H9 (cell line): ENCODE results near the gene GALNT10. TPM values are rescaled to one million over a fixed set of nuclear protein-coding genes. Genes with fewer than 3 reads are reported as not detected.

ENCODE experiments used
- DNase-seq: peaks from one replicate; pipeline ENCODE4 v3.0.0-alpha.2; 2017
- H2AFZ ChIP-seq: one replicate; pipeline ENCODE4 v1.6.1; 2013; ENCODE audit warnings: mild to moderate bottlenecking, low read length, control low read depth, moderate library complexity
- H2AK5ac ChIP-seq: 2 replicates; pipeline ENCODE4 v1.6.1; 2013; ENCODE audit warnings: low read length, control low read depth, mixed read lengths; ENCODE audit not compliant: insufficient read length
- H2BK120ac ChIP-seq: one replicate; pipeline ENCODE4 v1.6.1; 2013; ENCODE audit warnings: low read depth, mild to moderate bottlenecking, low read length, control low read depth, inconsistent platforms; ENCODE audit not compliant: poor library complexity, severe bottlenecking
- H2BK12ac ChIP-seq: 2 replicates; pipeline ENCODE4 v1.6.1; 2013; ENCODE audit warnings: low read length, control low read depth, mixed read lengths, low read depth; ENCODE audit not compliant: insufficient read length
- H2BK15ac ChIP-seq: 2 replicates; pipeline ENCODE4 v1.6.1; 2013; ENCODE audit warnings: low read depth, low read length, control low read depth
- H2BK20ac ChIP-seq: one replicate; pipeline ENCODE4 v1.6.1; 2013; ENCODE audit warnings: low read depth, mild to moderate bottlenecking, low read length, control low read depth, inconsistent platforms; ENCODE audit not compliant: poor library complexity, severe bottlenecking
- H2BK5ac ChIP-seq: 2 replicates; pipeline ENCODE4 v1.6.1; 2013; ENCODE audit warnings: low read length, control low read depth, mixed read lengths; ENCODE audit not compliant: insufficient read length
- H3K14ac ChIP-seq: 2 replicates; pipeline ENCODE4 v1.6.1; 2013; ENCODE audit warnings: low read length, control low read depth; ENCODE audit not compliant: insufficient read depth
- H3K18ac ChIP-seq: 2 replicates; pipeline ENCODE4 v1.6.1; 2013; ENCODE audit warnings: low read depth, mild to moderate bottlenecking, mixed read lengths, low read length, control low read depth; ENCODE audit not compliant: insufficient read length
- H3K23ac ChIP-seq: 2 replicates; pipeline ENCODE4 v1.6.1; 2013; ENCODE audit warnings: low read length, control low read depth, mixed read lengths, low read depth; ENCODE audit not compliant: insufficient read length
- H3K23me2 ChIP-seq: 2 replicates; pipeline ENCODE4 v1.6.1; 2013; ENCODE audit warnings: low read depth, mild to moderate bottlenecking, mixed read lengths, low read length, control low read depth; ENCODE audit not compliant: insufficient read length, poor library complexity, severe bottlenecking
- H3K27ac ChIP-seq: 2 replicates; pipeline ENCODE4 v1.5.1; 2013; ENCODE audit warnings: low read length, control low read depth, mixed read lengths, low read depth; ENCODE audit not compliant: insufficient read length
- H3K27me3 ChIP-seq: 2 replicates; pipeline ENCODE4 v1.6.1; 2013; ENCODE audit warnings: low read length, control low read depth, inconsistent platforms; ENCODE audit not compliant: insufficient read depth
- H3K4ac ChIP-seq: 2 replicates; pipeline ENCODE4 v1.6.1; 2013; ENCODE audit warnings: low read depth, mild to moderate bottlenecking, control low read depth, inconsistent platforms, low read length, moderate library complexity
- H3K4me1 ChIP-seq: 2 replicates; pipeline ENCODE4 v1.6.1; 2013; ENCODE audit warnings: low read length, control low read depth, inconsistent platforms; ENCODE audit not compliant: insufficient read depth
- H3K4me2 ChIP-seq: 2 replicates; pipeline ENCODE4 v1.6.1; 2013; ENCODE audit warnings: low read length, control low read depth, mixed read lengths; ENCODE audit not compliant: insufficient read length, insufficient read depth
- H3K56ac ChIP-seq: 2 replicates; pipeline ENCODE4 v1.6.1; 2013; ENCODE audit warnings: low read depth, mild to moderate bottlenecking, mixed read lengths, low read length, control low read depth; ENCODE audit not compliant: insufficient read length
- H3K79me1 ChIP-seq: 2 replicates; pipeline ENCODE4 v1.6.1; 2013; ENCODE audit warnings: low read depth, mild to moderate bottlenecking, moderate library complexity, low read length, control low read depth, inconsistent platforms; ENCODE audit not compliant: insufficient read depth, poor library complexity, severe bottlenecking
- H3K79me2 ChIP-seq: 2 replicates; pipeline ENCODE4 v1.6.1; 2013; ENCODE audit warnings: low read length, control low read depth, inconsistent platforms; ENCODE audit not compliant: insufficient read depth
- H3K9ac ChIP-seq: 2 replicates; pipeline ENCODE4 v1.6.1; 2013; ENCODE audit warnings: low read length, control low read depth, mixed read lengths; ENCODE audit not compliant: insufficient read length; ENCODE audit errors: extremely low read depth
- H3K9me3 ChIP-seq: one replicate; pipeline ENCODE4 v1.6.1; 2013; ENCODE audit warnings: low read depth, low read length, inconsistent platforms; ENCODE audit not compliant: control insufficient read depth
- H3T11ph ChIP-seq: one replicate; pipeline ENCODE4 v1.6.1; 2013; ENCODE audit warnings: mild to moderate bottlenecking, low read length, control low read depth, inconsistent platforms
- H4K20me1 ChIP-seq: one replicate; pipeline ENCODE4 v1.6.1; 2013; ENCODE audit not compliant: control insufficient read depth, insufficient read length, insufficient read depth
- H4K5ac ChIP-seq: 2 replicates; pipeline ENCODE4 v1.6.1; 2013; ENCODE audit warnings: low read depth, mild to moderate bottlenecking, mixed read lengths, low read length, control low read depth; ENCODE audit not compliant: insufficient read length
- H4K8ac ChIP-seq: replicated peaks from 2 replicates; pipeline ENCODE4 v1.6.1; 2013; ENCODE audit warnings: low read length, control low read depth, mixed read lengths, low read depth; ENCODE audit not compliant: insufficient read length
- H4K91ac ChIP-seq: 2 replicates; pipeline ENCODE4 v1.6.1; 2013; ENCODE audit warnings: low read depth, mild to moderate bottlenecking, moderate library complexity, mixed read lengths, low read length, control low read depth; ENCODE audit not compliant: insufficient read length
- H3K27ac Mint-ChIP-seq, 3 experiments: 2 replicates in 2 of 3; 3 replicates in 1 of 3; pipeline ENCODE4 v1.8.0; 2020 to 2021; ENCODE audit warnings: mixed read lengths in 3 of 3, mild to moderate bottlenecking in 1 of 3, moderate library complexity in 1 of 3
- H3K27me3 Mint-ChIP-seq: 2 replicates; pipeline ENCODE4 v1.8.0; 2021; ENCODE audit warnings: low read depth, mild to moderate bottlenecking, moderate library complexity, mixed read lengths
- H3K36me3 Mint-ChIP-seq, 3 experiments: 2 replicates in 2 of 3; 3 replicates in 1 of 3; pipeline ENCODE4 v1.8.0; 2020 to 2021; ENCODE audit warnings: low read depth in 3 of 3, mixed read lengths in 3 of 3; ENCODE audit not compliant: insufficient read depth in 1 of 3
- H3K4me1 Mint-ChIP-seq, 2 experiments: 2 replicates each; pipeline ENCODE4 v1.8.0; 2020; ENCODE audit warnings: mixed read lengths in 2 of 2
- H3K4me3 Mint-ChIP-seq, 2 experiments: 2 replicates in 1 of 2; 3 replicates in 1 of 2; pipeline ENCODE4 v1.8.0; 2020 to 2021; ENCODE audit warnings: mild to moderate bottlenecking in 2 of 2, mixed read lengths in 2 of 2, moderate library complexity in 1 of 2
- H3K9me3 Mint-ChIP-seq, 2 experiments: 2 replicates in 1 of 2; 3 replicates in 1 of 2; pipeline ENCODE4 v1.8.0; 2020; ENCODE audit warnings: mild to moderate bottlenecking in 2 of 2, mixed read lengths in 2 of 2, moderate library complexity in 1 of 2
- WGBS: extraction: QIAGEN DNeasy Blood & Tissue Kit; methylation state at CpG from one replicate; pipeline ENCODE4 v1.1.7; 2013; ENCODE audit warnings: missing lambda C conversion rate, low lambda C conversion rate, mixed read lengths; ENCODE audit not compliant: insufficient read length; ENCODE audit errors: extremely low coverage; 5-methylcytosine and 5-hydroxymethylcytosine counted together
- total RNA-seq: library from RNA; stranded (reverse); gene quantifications from 2 replicates; pipeline ENCODE4 v1.2.1, GENCODE V29; 2021
- TF ChIP-seq, protein P1 (sequence below): fragments of 200-600 bp; sonication (generic); conservative IDR thresholded peaks from 3 replicates; pipeline ENCODE4 v1.8.0; 2021; ENCODE audit warnings: antibody characterized with exemption, mild to moderate bottlenecking

The GALNT10 gene
- total RNA-seq, 1 experiment from 2014 or later: 15.4 TPM

DNA sequence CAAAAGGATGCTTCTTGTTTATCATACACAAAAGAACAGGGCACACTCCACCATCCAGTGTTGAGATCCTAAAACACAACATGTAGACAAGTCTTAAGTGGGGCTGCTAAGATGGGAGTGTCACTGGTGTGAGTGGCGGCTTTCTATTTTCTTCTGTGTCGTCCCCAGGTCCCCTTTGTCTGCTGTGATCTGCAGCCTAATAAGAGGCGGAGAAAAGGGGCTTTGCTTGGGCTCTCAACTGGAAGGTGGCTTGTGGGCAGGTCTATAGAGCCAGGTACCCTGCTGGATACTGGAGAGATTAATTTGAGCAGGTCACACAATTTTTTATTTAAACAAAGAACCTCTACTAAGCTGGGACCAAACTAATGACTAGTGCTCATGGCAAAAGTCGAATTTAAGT, 129.2 kb downstream of the GALNT10 start:
- no peak overlapping the region for H2BK15ac ChIP-seq
- H2AFZ ChIP-seq: no peak overlapping the region
- no peaks in the 10 kb centered on the region for H3K23me2 ChIP-seq
- no peak overlapping the region for H3K56ac ChIP-seq
- no peak overlapping the region for H3K23ac ChIP-seq
- TF ChIP-seq, protein P1, sequence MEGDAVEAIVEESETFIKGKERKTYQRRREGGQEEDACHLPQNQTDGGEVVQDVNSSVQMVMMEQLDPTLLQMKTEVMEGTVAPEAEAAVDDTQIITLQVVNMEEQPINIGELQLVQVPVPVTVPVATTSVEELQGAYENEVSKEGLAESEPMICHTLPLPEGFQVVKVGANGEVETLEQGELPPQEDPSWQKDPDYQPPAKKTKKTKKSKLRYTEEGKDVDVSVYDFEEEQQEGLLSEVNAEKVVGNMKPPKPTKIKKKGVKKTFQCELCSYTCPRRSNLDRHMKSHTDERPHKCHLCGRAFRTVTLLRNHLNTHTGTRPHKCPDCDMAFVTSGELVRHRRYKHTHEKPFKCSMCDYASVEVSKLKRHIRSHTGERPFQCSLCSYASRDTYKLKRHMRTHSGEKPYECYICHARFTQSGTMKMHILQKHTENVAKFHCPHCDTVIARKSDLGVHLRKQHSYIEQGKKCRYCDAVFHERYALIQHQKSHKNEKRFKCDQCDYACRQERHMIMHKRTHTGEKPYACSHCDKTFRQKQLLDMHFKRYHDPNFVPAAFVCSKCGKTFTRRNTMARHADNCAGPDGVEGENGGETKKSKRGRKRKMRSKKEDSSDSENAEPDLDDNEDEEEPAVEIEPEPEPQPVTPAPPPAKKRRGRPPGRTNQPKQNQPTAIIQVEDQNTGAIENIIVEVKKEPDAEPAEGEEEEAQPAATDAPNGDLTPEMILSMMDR: no peak
- Mint-ChIP-seq H3K27me3 (no peaks in the 10 kb centered on the region; the same call in 1 of the 2 replicates), H3K4me1 (peaks cover 0 to 13% of the 10 kb centered on the region in 2 experiments; a peak in 2 of 4 replicates), H3K4me3 (no peak overlapping the region), H3K27ac (no peak overlapping the region), H3K9me3 (no peaks in the 10 kb centered on the region), H3K36me3 (peaks cover 0 to 2% (median 0%) of the 10 kb centered on the region in 3 experiments; a peak in 2 of 7 replicates)
- H4K5ac ChIP-seq: no peak overlapping the region
- H3K14ac ChIP-seq: no peak overlapping the region
- WGBS: 100% methylated on average over 1 of the region's 4 CpGs
- no peak overlapping the region for H3K18ac ChIP-seq
- H3K27me3 ChIP-seq: no peaks in the 10 kb centered on the region
- H2BK5ac ChIP-seq: no peak overlapping the region
- no peak overlapping the region for H2BK120ac ChIP-seq
- H4K8ac ChIP-seq: no peak overlapping the region
- no peaks in the 10 kb centered on the region for H3K9me3 ChIP-seq
- no peaks in the 10 kb centered on the region for H4K20me1 ChIP-seq
- H3T11ph ChIP-seq: no peak overlapping the region
- H3K79me1 ChIP-seq: no peaks in the 10 kb centered on the region
- H3K79me2 ChIP-seq: no peaks in the 10 kb centered on the region
- H3K27ac ChIP-seq: no peak overlapping the region
- H2BK20ac ChIP-seq: no peak overlapping the region
- H3K4me2 ChIP-seq: no peak overlapping the region
- DNase-seq: no peak
- no peaks in the 10 kb centered on the region for H3K4me1 ChIP-seq
- no peak overlapping the region for H3K4ac ChIP-seq
- no peak overlapping the region for H2AK5ac ChIP-seq
- no peak overlapping the region for H3K9ac ChIP-seq
- no peak overlapping the region for H4K91ac ChIP-seq
- H2BK12ac ChIP-seq: no peak overlapping the region
